GM23338 (cell line): ENCODE measurements around the gene WDR27. TPM values are rescaled to one million over a fixed set of nuclear protein-coding genes. Genes with fewer than 3 reads are reported as not detected.

ENCODE experiments used
- ATAC-seq: fragments of 200-7000 bp; cut with Tn5 transposase; 3 replicates; pipeline ENCODE4 v1.9.1; 2020
- DNase-seq: peaks from one replicate; pipeline ENCODE4 v3.0.0-alpha.2; 2015; ENCODE audit warnings: low spot score
- H2AFZ ChIP-seq: fragments of 200-600 bp; sonication (generic); 2 replicates; pipeline ENCODE4 v1.8.0; 2016; ENCODE audit warnings: antibody characterized with exemption, mild to moderate bottlenecking, moderate library complexity
- H3F3A ChIP-seq: fragments of 200-600 bp; sonication (generic); replicated peaks from 2 replicates; pipeline ENCODE4 v1.8.0; 2017; ENCODE audit warnings: antibody characterized with exemption, mixed run types, low read depth
- H3K27ac ChIP-seq: fragments of 200-600 bp; sonication (generic); 2 replicates; pipeline ENCODE4 v1.6.1; 2016; ENCODE audit warnings: low read depth
- H3K27me3 ChIP-seq: fragments of 200-600 bp; sonication (generic); 2 replicates; pipeline ENCODE4 v1.8.0; 2016; ENCODE audit warnings: mild to moderate bottlenecking, mixed run types, moderate library complexity; ENCODE audit not compliant: insufficient read depth
- H3K36me3 ChIP-seq: fragments of 200-600 bp; sonication (generic); 2 replicates; pipeline ENCODE4 v1.8.0; 2016; ENCODE audit warnings: mild to moderate bottlenecking; ENCODE audit not compliant: insufficient read depth
- H3K4me1 ChIP-seq: fragments of 200-600 bp; sonication (generic); 2 replicates; pipeline ENCODE4 v1.8.0; 2016; ENCODE audit warnings: mild to moderate bottlenecking, moderate library complexity; ENCODE audit not compliant: insufficient read depth
- H3K4me2 ChIP-seq: fragments of 200-600 bp; sonication (generic); 2 replicates; pipeline ENCODE4 v1.7.1; 2017; ENCODE audit warnings: mixed run types
- H3K4me3 ChIP-seq: fragments of 200-600 bp; sonication (generic); 2 replicates; pipeline ENCODE4 v1.6.1; 2016; ENCODE audit warnings: mixed run types
- H3K79me2 ChIP-seq: fragments of 200-600 bp; sonication (generic); replicated peaks from 2 replicates; pipeline ENCODE4 v1.8.0; 2017; ENCODE audit warnings: mild to moderate bottlenecking; ENCODE audit not compliant: insufficient read depth
- H3K9me2 ChIP-seq: fragments of 200-600 bp; sonication (generic); 2 replicates; pipeline ENCODE4 v1.8.0; 2017; ENCODE audit not compliant: insufficient read depth
- H4K20me1 ChIP-seq: fragments of 200-600 bp; sonication (generic); replicated peaks from 2 replicates; pipeline ENCODE4 v1.8.0; 2017; ENCODE audit warnings: mild to moderate bottlenecking; ENCODE audit not compliant: insufficient read depth
- H3K27ac Mint-ChIP-seq: 2 replicates; pipeline ENCODE4 v1.8.0; 2020; ENCODE audit warnings: inconsistent platforms, mild to moderate bottlenecking, moderate library complexity, mixed read lengths
- H3K27me3 Mint-ChIP-seq: 3 replicates; pipeline ENCODE4 v1.8.0; 2022; ENCODE audit warnings: low read depth, mild to moderate bottlenecking, moderate library complexity, mixed read lengths, inconsistent platforms; ENCODE audit not compliant: insufficient read depth, poor library complexity
- H3K36me3 Mint-ChIP-seq: 3 replicates; pipeline ENCODE4 v1.8.0; 2021; ENCODE audit warnings: low read depth, mild to moderate bottlenecking, inconsistent platforms, moderate library complexity, mixed read lengths
- H3K4me1 Mint-ChIP-seq: 3 replicates; pipeline ENCODE4 v1.8.0; 2020; ENCODE audit warnings: mild to moderate bottlenecking, inconsistent platforms, mixed read lengths
- H3K4me3 Mint-ChIP-seq: 3 replicates; pipeline ENCODE4 v1.8.0; 2021; ENCODE audit warnings: moderate library complexity, mild to moderate bottlenecking, inconsistent platforms, mixed read lengths
- H3K9me3 Mint-ChIP-seq: 3 replicates; pipeline ENCODE4 v1.8.0; 2020; ENCODE audit warnings: moderate library complexity, mild to moderate bottlenecking, inconsistent platforms, mixed read lengths
- CREB1 ChIP-seq: fragments of 250-450 bp; sonication (Bioruptor Pico); IDR thresholded peaks from 2 replicates; pipeline ENCODE4 v1.5.0; 2020; ENCODE audit warnings: low read depth, mild to moderate bottlenecking, moderate library complexity
- CTCF ChIP-seq, 2 experiments: fragments of 200-600 bp in 1 of 2; sonication (generic) in 1 of 2; conservative IDR thresholded peaks; 2 replicates each; pipeline versions ENCODE4 v1.5.1 to v1.6.1; 2016 to 2017; ENCODE audit warnings: antibody characterized with exemption in 2 of 2, low read depth in 2 of 2, mild to moderate bottlenecking in 2 of 2, moderate library complexity in 1 of 2
- ETS1 ChIP-seq: IDR thresholded peaks from 2 replicates; pipeline ENCODE4 v1.6.1; 2016; ENCODE audit warnings: antibody characterized with exemption
- EZH2 ChIP-seq: fragments of 200-600 bp; sonication (generic); IDR thresholded peaks from one replicate; pipeline ENCODE4 v1.8.0; 2017; ENCODE audit warnings: antibody characterized with exemption, mild to moderate bottlenecking, low read depth; ENCODE audit not compliant: unreplicated experiment
- EZH2phosphoT487 ChIP-seq: fragments of 200-600 bp; sonication (generic); IDR thresholded peaks from one replicate; pipeline ENCODE4 v1.8.1; 2018; ENCODE audit warnings: antibody characterized with exemption; ENCODE audit not compliant: unreplicated experiment
- JUNB ChIP-seq: IDR thresholded peaks from one replicate; pipeline ENCODE4 v1.6.1; 2016; ENCODE audit warnings: antibody characterized with exemption; ENCODE audit not compliant: unreplicated experiment
- NANOG ChIP-seq: IDR thresholded peaks from 2 replicates; pipeline ENCODE4 v1.6.1; 2016; ENCODE audit warnings: antibody characterized with exemption, borderline replicate concordance
- POLR2AphosphoS5 ChIP-seq: IDR thresholded peaks from 2 replicates; pipeline ENCODE4 v1.6.1; 2016; ENCODE audit warnings: antibody characterized with exemption, low read depth
- STAT1 ChIP-seq: IDR thresholded peaks from one replicate; pipeline ENCODE4 v1.6.1; 2016; ENCODE audit warnings: antibody characterized with exemption; ENCODE audit not compliant: unreplicated experiment
- ZNF114 ChIP-seq: fragments of 250-450 bp; sonication (Bioruptor Pico); IDR thresholded peaks from 2 replicates; pipeline ENCODE4 v1.5.0; 2020; ENCODE audit warnings: mild to moderate bottlenecking, moderate library complexity
- ZNF331 ChIP-seq: fragments of 250-450 bp; sonication (Bioruptor Pico); IDR thresholded peaks from 2 replicates; pipeline ENCODE4 v1.5.0; 2020; ENCODE audit warnings: low read depth, mild to moderate bottlenecking, moderate library complexity
- polyA plus RNA-seq: library from polyadenylated mRNA; unstranded; fragments of >200 nt; fragmentation: Nextera tagmentation; extraction: Ambion mirVana; gene quantifications from 2 replicates; pipeline ENCODE4 v1.2.1, GENCODE V29; 2016
- total RNA-seq: library from RNA; depleted of rRNA; stranded (reverse); fragments of >200 nt; shearing (Covaris generic); gene quantifications from 2 replicates; pipeline ENCODE4 v1.2.3, GENCODE V29; 2014
- TF ChIP-seq, protein P1 (sequence below): fragments of 250-450 bp; sonication (Bioruptor Pico); IDR thresholded peaks from 2 replicates; pipeline ENCODE4 v1.5.0; 2020; ENCODE audit warnings: mild to moderate bottlenecking, moderate library complexity
- TF ChIP-seq, protein P2 (sequence below): IDR thresholded peaks from one replicate; pipeline ENCODE4 v1.6.1; 2018; ENCODE audit warnings: antibody characterized with exemption; ENCODE audit not compliant: unreplicated experiment

Gene WDR27
- total and polyA plus RNA-seq, 2 experiments from 2014 or later = 55.3 to 80.4 TPM

DNA sequence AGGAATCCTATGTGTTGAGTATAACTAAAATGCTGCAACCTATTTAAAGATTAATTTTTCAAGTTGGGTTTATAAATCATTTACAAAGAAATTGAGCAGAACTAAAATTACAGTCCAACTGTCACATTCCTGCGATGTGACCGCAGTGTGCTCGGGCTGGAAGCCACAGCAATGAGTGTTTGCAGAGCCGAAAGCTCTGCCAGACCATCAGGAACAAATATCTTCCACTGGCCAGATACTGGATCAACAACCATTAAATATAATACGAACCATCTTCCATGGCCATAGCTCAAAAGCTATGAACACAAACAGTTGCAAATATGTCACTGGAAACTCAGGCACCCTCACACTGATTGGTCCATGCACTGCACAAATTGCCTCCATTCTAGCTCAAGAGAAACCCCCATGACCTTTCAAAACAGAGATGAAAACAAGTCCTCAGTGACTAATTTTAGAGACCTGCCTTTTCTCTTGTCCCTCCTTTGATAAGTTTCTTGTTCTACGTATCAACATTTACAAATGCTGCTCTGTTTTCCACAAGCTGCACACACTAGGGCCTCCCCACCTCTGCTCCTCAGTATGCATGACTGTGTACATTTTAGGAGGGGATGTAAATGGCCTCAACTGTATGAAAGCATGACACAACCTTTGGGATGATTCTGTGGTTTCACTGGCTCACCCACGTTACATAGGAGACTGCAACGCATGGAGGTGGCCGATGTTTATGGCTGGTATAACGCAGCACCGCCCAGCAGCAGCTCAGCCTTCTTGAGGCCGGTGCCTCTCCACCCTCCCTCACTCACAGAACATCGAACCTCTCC lies 171.7 kb downstream of the WDR27 start:
- no peak overlapping the region for H3K4me3 Mint-ChIP-seq
- no peak overlapping the region for H2AFZ ChIP-seq
- no peak for TF ChIP-seq JUNB
- no peak for TF ChIP-seq ZNF331
- TF ChIP-seq, protein P1, sequence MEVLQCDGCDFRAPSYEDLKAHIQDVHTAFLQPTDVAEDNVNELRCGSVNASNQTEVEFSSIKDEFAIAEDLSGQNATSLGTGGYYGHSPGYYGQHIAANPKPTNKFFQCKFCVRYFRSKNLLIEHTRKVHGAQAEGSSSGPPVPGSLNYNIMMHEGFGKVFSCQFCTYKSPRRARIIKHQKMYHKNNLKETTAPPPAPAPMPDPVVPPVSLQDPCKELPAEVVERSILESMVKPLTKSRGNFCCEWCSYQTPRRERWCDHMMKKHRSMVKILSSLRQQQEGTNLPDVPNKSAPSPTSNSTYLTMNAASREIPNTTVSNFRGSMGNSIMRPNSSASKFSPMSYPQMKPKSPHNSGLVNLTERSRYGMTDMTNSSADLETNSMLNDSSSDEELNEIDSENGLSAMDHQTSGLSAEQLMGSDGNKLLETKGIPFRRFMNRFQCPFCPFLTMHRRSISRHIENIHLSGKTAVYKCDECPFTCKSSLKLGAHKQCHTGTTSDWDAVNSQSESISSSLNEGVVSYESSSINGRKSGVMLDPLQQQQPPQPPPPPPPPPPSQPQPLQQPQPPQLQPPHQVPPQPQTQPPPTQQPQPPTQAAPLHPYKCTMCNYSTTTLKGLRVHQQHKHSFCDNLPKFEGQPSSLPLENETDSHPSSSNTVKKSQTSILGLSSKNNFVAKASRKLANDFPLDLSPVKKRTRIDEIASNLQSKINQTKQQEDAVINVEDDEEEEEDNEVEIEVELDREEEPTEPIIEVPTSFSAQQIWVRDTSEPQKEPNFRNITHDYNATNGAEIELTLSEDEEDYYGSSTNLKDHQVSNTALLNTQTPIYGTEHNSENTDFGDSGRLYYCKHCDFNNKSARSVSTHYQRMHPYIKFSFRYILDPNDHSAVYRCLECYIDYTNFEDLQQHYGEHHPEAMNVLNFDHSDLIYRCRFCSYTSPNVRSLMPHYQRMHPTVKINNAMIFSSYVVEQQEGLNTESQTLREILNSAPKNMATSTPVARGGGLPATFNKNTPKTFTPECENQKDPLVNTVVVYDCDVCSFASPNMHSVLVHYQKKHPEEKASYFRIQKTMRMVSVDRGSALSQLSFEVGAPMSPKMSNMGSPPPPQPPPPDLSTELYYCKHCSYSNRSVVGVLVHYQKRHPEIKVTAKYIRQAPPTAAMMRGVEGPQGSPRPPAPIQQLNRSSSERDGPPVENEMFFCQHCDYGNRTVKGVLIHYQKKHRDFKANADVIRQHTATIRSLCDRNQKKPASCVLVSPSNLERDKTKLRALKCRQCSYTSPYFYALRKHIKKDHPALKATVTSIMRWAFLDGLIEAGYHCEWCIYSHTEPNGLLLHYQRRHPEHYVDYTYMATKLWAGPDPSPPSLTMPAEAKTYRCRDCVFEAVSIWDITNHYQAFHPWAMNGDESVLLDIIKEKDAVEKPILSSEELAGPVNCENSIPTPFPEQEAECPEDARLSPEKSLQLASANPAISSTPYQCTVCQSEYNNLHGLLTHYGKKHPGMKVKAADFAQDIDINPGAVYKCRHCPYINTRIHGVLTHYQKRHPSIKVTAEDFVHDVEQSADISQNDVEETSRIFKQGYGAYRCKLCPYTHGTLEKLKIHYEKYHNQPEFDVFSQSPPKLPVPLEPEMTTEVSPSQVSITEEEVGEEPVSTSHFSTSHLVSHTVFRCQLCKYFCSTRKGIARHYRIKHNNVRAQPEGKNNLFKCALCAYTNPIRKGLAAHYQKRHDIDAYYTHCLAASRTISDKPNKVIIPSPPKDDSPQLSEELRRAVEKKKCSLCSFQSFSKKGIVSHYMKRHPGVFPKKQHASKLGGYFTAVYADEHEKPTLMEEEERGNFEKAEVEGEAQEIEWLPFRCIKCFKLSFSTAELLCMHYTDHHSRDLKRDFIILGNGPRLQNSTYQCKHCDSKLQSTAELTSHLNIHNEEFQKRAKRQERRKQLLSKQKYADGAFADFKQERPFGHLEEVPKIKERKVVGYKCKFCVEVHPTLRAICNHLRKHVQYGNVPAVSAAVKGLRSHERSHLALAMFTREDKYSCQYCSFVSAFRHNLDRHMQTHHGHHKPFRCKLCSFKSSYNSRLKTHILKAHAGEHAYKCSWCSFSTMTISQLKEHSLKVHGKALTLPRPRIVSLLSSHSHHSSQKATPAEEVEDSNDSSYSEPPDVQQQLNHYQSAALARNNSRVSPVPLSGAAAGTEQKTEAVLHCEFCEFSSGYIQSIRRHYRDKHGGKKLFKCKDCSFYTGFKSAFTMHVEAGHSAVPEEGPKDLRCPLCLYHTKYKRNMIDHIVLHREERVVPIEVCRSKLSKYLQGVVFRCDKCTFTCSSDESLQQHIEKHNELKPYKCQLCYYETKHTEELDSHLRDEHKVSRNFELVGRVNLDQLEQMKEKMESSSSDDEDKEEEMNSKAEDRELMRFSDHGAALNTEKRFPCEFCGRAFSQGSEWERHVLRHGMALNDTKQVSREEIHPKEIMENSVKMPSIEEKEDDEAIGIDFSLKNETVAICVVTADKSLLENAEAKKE (CRISPR knock-in tag) = no peak
- TF ChIP-seq CTCF (conservative IDR thresholded peaks at IDR 0.05; ENCODE audit: low read depth in 2 of 2) = no peak
- TF ChIP-seq EZH2 = no peak
- TF ChIP-seq EZH2phosphoT487 = no peak
- TF ChIP-seq, protein P2, sequence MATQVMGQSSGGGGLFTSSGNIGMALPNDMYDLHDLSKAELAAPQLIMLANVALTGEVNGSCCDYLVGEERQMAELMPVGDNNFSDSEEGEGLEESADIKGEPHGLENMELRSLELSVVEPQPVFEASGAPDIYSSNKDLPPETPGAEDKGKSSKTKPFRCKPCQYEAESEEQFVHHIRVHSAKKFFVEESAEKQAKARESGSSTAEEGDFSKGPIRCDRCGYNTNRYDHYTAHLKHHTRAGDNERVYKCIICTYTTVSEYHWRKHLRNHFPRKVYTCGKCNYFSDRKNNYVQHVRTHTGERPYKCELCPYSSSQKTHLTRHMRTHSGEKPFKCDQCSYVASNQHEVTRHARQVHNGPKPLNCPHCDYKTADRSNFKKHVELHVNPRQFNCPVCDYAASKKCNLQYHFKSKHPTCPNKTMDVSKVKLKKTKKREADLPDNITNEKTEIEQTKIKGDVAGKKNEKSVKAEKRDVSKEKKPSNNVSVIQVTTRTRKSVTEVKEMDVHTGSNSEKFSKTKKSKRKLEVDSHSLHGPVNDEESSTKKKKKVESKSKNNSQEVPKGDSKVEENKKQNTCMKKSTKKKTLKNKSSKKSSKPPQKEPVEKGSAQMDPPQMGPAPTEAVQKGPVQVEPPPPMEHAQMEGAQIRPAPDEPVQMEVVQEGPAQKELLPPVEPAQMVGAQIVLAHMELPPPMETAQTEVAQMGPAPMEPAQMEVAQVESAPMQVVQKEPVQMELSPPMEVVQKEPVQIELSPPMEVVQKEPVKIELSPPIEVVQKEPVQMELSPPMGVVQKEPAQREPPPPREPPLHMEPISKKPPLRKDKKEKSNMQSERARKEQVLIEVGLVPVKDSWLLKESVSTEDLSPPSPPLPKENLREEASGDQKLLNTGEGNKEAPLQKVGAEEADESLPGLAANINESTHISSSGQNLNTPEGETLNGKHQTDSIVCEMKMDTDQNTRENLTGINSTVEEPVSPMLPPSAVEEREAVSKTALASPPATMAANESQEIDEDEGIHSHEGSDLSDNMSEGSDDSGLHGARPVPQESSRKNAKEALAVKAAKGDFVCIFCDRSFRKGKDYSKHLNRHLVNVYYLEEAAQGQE = no peak
- TF ChIP-seq ZNF114 (CRISPR knock-in tag) = no peak
- TF ChIP-seq NANOG = no peak
- TF ChIP-seq STAT1 = no peak
- no peak for TF ChIP-seq CREB1
- no peak for TF ChIP-seq ETS1
- TF ChIP-seq POLR2AphosphoS5 = no peak
- H3K27me3 Mint-ChIP-seq = peaks cover 2% of the 10 kb centered on the region
- H3K36me3 Mint-ChIP-seq = peaks cover 14% of the 10 kb centered on the region; the same call in 2 of the 3 replicates
- DNase-seq = no peak
- no peaks in the 10 kb centered on the region for H3K36me3 ChIP-seq
- no peaks in the 10 kb centered on the region for H3K4me1 ChIP-seq
- no peaks in the 10 kb centered on the region for H3K9me2 ChIP-seq
- no peaks in the 10 kb centered on the region for H3K79me2 ChIP-seq
- H3K4me3 ChIP-seq = no peak overlapping the region
- H3K9me3 Mint-ChIP-seq = peaks cover 11% of the 10 kb centered on the region; the same call in 2 of the 3 replicates
- H3K27ac ChIP-seq = no peak overlapping the region
- H3F3A ChIP-seq = no peaks in the 10 kb centered on the region
- no peak for ATAC-seq
- H3K27ac Mint-ChIP-seq = no peak overlapping the region
- no peak overlapping the region for H3K4me2 ChIP-seq
- no peaks in the 10 kb centered on the region for H4K20me1 ChIP-seq
- no peaks in the 10 kb centered on the region for H3K27me3 ChIP-seq
- no peaks in the 10 kb centered on the region for H3K4me1 Mint-ChIP-seq
